Central memory CD4-positive, alpha-beta T cell (primary cell): Measurements from ENCODE around the gene PPP3R1.

Experiments
- DNase-seq: peaks from one replicate; pipeline ENCODE4 v3.0.0; 2022

Gene PPP3R1

GRCh38 chr2:68230241-68231060 lies 21.9 kb downstream of the PPP3R1 start:
- no peak for DNase-seq

- no peak for DNase-seq
These were observed 25.5 kb downstream of the PPP3R1 start for GRCh38 chr2:68226794-68227193.

GRCh38 chr2:68225119-68225632 lies 27.2 kb downstream of the PPP3R1 start:
- peak; percentile 12 for DNase-seq

GRCh38 chr2:68223419-68223818 lies 28.9 kb downstream of the PPP3R1 start:
- no peak for DNase-seq

GRCh38 chr2:68222287-68222686 lies 30.0 kb downstream of the PPP3R1 start:
- DNase-seq, result no peak

GRCh38 chr2:68218343-68218901 lies 33.9 kb downstream of the PPP3R1 start:
- no peak for DNase-seq

- no peak for DNase-seq
These were observed 34.6 kb downstream of the PPP3R1 start for GRCh38 chr2:68217729-68218128.

GRCh38 chr2:68216454-68217310 lies 35.6 kb downstream of the PPP3R1 start:
- DNase-seq, result no peak

GRCh38 chr2:68214381-68214780 lies 38.0 kb downstream of the PPP3R1 start:
- no peak for DNase-seq

- DNase-seq, result no peak
These were observed 45.5 kb downstream of the PPP3R1 start for GRCh38 chr2:68206793-68207192.

GRCh38 chr2:68203587-68203986 lies 48.7 kb downstream of the PPP3R1 start:
- peak; percentile 9 for DNase-seq

- no peak for DNase-seq
These were observed 52.1 kb downstream of the PPP3R1 start for GRCh38 chr2:68200157-68200787.

- peak; percentile 39 for DNase-seq
These were observed 56.1 kb downstream of the PPP3R1 start for GRCh38 chr2:68196120-68196716.

GRCh38 chr2:68195096-68195495 lies 57.2 kb downstream of the PPP3R1 start:
- DNase-seq, result no peak

GRCh38 chr2:68193787-68194372 lies 58.5 kb downstream of the PPP3R1 start:
- no peak for DNase-seq

- DNase-seq, result no peak
These were observed 59.2 kb downstream of the PPP3R1 start for GRCh38 chr2:68193144-68193543.

GRCh38 chr2:68190991-68191731 lies 61.2 kb downstream of the PPP3R1 start:
- DNase-seq, result no peak

GRCh38 chr2:68189991-68190784 lies 62.1 kb downstream of the PPP3R1 start:
- no peak for DNase-seq

GRCh38 chr2:68188831-68189230 lies 63.5 kb downstream of the PPP3R1 start:
- DNase-seq, result no peak

- no peak for DNase-seq
These were observed 65.0 kb downstream of the PPP3R1 start for GRCh38 chr2:68187329-68187728.
